Suprapubic skin (tissue), 3 donors: ENCODE data around the gene ZC3H14.

Experiments
- POLR2A ChIP-seq, 2 donors: fragments of 450-650 bp; IDR thresholded peaks; one replicate each; pipeline ENCODE4 v1.6.1; 2017; ENCODE audit warnings: antibody characterized with exemption in 2 of 2, mild to moderate bottlenecking in 2 of 2, moderate library complexity in 2 of 2
- TF ChIP-seq, protein P1 (sequence below), 2 donors: fragments of 200-600 bp in 1 of 2; fragments of 450-650 bp in 1 of 2; sonication (generic) in 1 of 2; IDR thresholded peaks; one replicate each; pipeline ENCODE4 v1.5.1; 2016 to 2019; ENCODE audit warnings: antibody characterized with exemption in 2 of 2, mild to moderate bottlenecking in 1 of 2, moderate library complexity in 1 of 2

DNA sequence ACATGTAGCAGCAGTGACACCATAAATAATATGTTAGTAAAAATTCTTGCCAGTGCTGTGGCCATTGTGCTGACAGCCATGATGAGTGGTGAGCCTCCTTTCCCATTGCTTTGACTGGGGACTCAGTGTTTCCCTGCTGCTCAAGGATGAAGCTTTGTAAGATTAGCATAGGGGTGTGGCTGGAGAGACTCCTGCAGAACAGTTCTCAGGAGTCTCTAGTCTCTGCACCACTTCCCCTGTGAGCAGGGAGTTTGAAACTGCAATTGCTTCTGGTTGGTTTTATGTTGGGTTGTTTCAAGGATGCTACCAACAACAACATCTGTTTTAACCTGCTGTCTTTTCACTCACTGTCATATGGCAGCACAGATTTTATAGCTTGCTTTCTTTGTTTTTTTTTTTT is 41.4 kb downstream of the ZC3H14 start:
- TF ChIP-seq POLR2A (IDR thresholded peaks at IDR 0.05): no peak
- TF ChIP-seq, protein P1, sequence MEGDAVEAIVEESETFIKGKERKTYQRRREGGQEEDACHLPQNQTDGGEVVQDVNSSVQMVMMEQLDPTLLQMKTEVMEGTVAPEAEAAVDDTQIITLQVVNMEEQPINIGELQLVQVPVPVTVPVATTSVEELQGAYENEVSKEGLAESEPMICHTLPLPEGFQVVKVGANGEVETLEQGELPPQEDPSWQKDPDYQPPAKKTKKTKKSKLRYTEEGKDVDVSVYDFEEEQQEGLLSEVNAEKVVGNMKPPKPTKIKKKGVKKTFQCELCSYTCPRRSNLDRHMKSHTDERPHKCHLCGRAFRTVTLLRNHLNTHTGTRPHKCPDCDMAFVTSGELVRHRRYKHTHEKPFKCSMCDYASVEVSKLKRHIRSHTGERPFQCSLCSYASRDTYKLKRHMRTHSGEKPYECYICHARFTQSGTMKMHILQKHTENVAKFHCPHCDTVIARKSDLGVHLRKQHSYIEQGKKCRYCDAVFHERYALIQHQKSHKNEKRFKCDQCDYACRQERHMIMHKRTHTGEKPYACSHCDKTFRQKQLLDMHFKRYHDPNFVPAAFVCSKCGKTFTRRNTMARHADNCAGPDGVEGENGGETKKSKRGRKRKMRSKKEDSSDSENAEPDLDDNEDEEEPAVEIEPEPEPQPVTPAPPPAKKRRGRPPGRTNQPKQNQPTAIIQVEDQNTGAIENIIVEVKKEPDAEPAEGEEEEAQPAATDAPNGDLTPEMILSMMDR (IDR thresholded peaks at IDR 0.05): no peak
